CD14-positive monocyte (primary cell): ENCODE results near the gene TTLL11. TPM values are rescaled to one million over a fixed set of nuclear protein-coding genes. Genes with fewer than 3 reads are reported as not detected.

Experiments
- DNase-seq, 3 donors: peaks; one replicate each; pipeline ENCODE4 v3.0.0-alpha.2; 2011 to 2022
- H2AFZ ChIP-seq: 2 replicates; pipeline ENCODE4 v1.6.0; 2012; ENCODE audit warnings: mild to moderate bottlenecking, low read depth, low read length, inconsistent platforms; ENCODE audit not compliant: insufficient read depth, poor library complexity, severe bottlenecking
- H3K27ac ChIP-seq, 2 donors: 1 replicate in 1 of 2; 2 replicates in 1 of 2; pipeline ENCODE4 v1.5.1; 2012 to 2013; ENCODE audit warnings: low read length in 2 of 2, control low read depth in 1 of 2, inconsistent platforms in 1 of 2, low read depth in 1 of 2, mild to moderate bottlenecking in 1 of 2
- H3K27me3 ChIP-seq, 2 donors: one replicate each; pipeline versions ENCODE4 v1.6.0 to v1.6.1; 2011 to 2013; ENCODE audit warnings: low read length in 2 of 2; ENCODE audit not compliant: control insufficient read depth in 2 of 2, insufficient read depth in 2 of 2
- H3K36me3 ChIP-seq, 2 donors: replicated peaks in 1 of 2; 1 replicate in 1 of 2; 2 replicates in 1 of 2; pipeline versions ENCODE4 v1.5.1 to v1.6.1; 2012 to 2013; ENCODE audit warnings: low read length in 2 of 2, control low read depth in 1 of 2, inconsistent platforms in 1 of 2, mild to moderate bottlenecking in 1 of 2; ENCODE audit not compliant: insufficient read depth in 2 of 2, control insufficient read depth in 1 of 2
- H3K4me1 ChIP-seq, 2 donors: 1 replicate in 1 of 2; 2 replicates in 1 of 2; pipeline versions ENCODE4 v1.5.1 to v1.6.1; 2012 to 2013; ENCODE audit warnings: low read length in 2 of 2, control low read depth in 1 of 2, inconsistent platforms in 1 of 2, mild to moderate bottlenecking in 1 of 2, moderate library complexity in 1 of 2; ENCODE audit not compliant: insufficient read depth in 2 of 2, control insufficient read depth in 1 of 2
- H3K4me2 ChIP-seq: replicated peaks from 2 replicates; pipeline ENCODE3; 2012; ENCODE audit warnings: low read length, moderate library complexity, mild to moderate bottlenecking; ENCODE audit not compliant: poor library complexity, severe bottlenecking; ENCODE audit errors: extremely low read depth
- H3K4me3 ChIP-seq, 3 experiments: fragments of 200-600 bp in 1 of 3; sonication (generic) in 1 of 3; replicated peaks in 1 of 3; 1 replicate in 2 of 3; 2 replicates in 1 of 3; pipeline ENCODE4 v1.5.1; 2011 to 2013; ENCODE audit warnings: low read length in 3 of 3, mild to moderate bottlenecking in 3 of 3, control low read depth in 2 of 3, low read depth in 2 of 3, inconsistent platforms in 1 of 3, moderate library complexity in 1 of 3
- H3K79me2 ChIP-seq: 2 replicates; pipeline ENCODE4 v1.6.0; 2012; ENCODE audit warnings: mild to moderate bottlenecking, control low read depth, inconsistent platforms, low read length, moderate library complexity; ENCODE audit not compliant: insufficient read depth
- H3K9ac ChIP-seq: 2 replicates; pipeline ENCODE4 v1.6.0; 2017; ENCODE audit warnings: low read length, mild to moderate bottlenecking; ENCODE audit not compliant: insufficient read depth, poor library complexity, severe bottlenecking
- H3K9me3 ChIP-seq, 2 donors: replicated peaks in 1 of 2; 1 replicate in 1 of 2; 2 replicates in 1 of 2; pipeline versions ENCODE4 v1.5.1 to v1.6.1; 2012 to 2013; ENCODE audit warnings: low read length in 2 of 2, control low read depth in 1 of 2; ENCODE audit not compliant: control insufficient read depth in 1 of 2, insufficient read depth in 1 of 2
- H4K20me1 ChIP-seq: 2 replicates; pipeline ENCODE4 v1.6.0; 2012; ENCODE audit warnings: mild to moderate bottlenecking, low read length, control low read depth, moderate library complexity; ENCODE audit not compliant: insufficient read depth
- H3K27ac Mint-ChIP-seq, 7 donors: one replicate each; pipeline ENCODE4 v1.8.0; 2020; ENCODE audit warnings: mild to moderate bottlenecking in 7 of 7, mixed read lengths in 7 of 7, moderate library complexity in 6 of 7, inconsistent platforms in 2 of 7
- H3K27me3 Mint-ChIP-seq, 3 donors: one replicate each; pipeline ENCODE4 v1.8.0; 2021 to 2022; ENCODE audit warnings: low read depth in 3 of 3, mild to moderate bottlenecking in 3 of 3, mixed read lengths in 3 of 3, moderate library complexity in 3 of 3, inconsistent platforms in 1 of 3
- H3K36me3 Mint-ChIP-seq, 2 donors: one replicate each; pipeline ENCODE4 v1.8.0; 2020; ENCODE audit warnings: mixed read lengths in 2 of 2, inconsistent platforms in 1 of 2, mild to moderate bottlenecking in 1 of 2
- H3K4me1 Mint-ChIP-seq: one replicate; pipeline ENCODE4 v1.8.0; 2020; ENCODE audit warnings: mild to moderate bottlenecking, mixed read lengths
- H3K4me3 Mint-ChIP-seq, 2 donors: one replicate each; pipeline ENCODE4 v1.8.0; 2020; ENCODE audit warnings: mild to moderate bottlenecking in 2 of 2, mixed read lengths in 2 of 2, moderate library complexity in 1 of 2
- H3K9me3 Mint-ChIP-seq, 7 donors: one replicate each; pipeline ENCODE4 v1.8.0; 2020 to 2022; ENCODE audit warnings: mixed read lengths in 7 of 7, mild to moderate bottlenecking in 6 of 7, moderate library complexity in 6 of 7, inconsistent platforms in 2 of 7
- CTCF ChIP-seq: fragments of 200-600 bp; IDR thresholded peaks from one replicate; pipeline ENCODE4 v1.8.0; 2022; ENCODE audit warnings: antibody characterized with exemption, mild to moderate bottlenecking
- WGBS: methylation state at CpG from one replicate; pipeline ENCODE4 v1.1.5; 2013; ENCODE audit warnings: missing lambda C conversion rate; ENCODE audit not compliant: insufficient coverage; 5-methylcytosine and 5-hydroxymethylcytosine counted together
- intact Hi-C, 2 donors: fragments of 100-400 bp; cut with micrococcal nuclease; formaldehyde crosslinking; loops; one replicate each; pipeline versions ENCODE4 v1.15.0 to v1.15.1; 2023
- polyA plus RNA-seq, 3 donors: library from polyadenylated mRNA; depleted of rRNA in 1 of 3; unstranded in 2 of 3; stranded (reverse) in 1 of 3; fragments of 300-500 nt in 2 of 3; fragments of >200 nt in 1 of 3; fragmentation: Illumina TruSeq in 2 of 3; gene quantifications; 1 replicate in 2 of 3; 2 replicates in 1 of 3; pipeline ENCODE4 v1.2.3, GENCODE V29; 2012 to 2021

Gene TTLL11
- polyA plus RNA-seq, 3 donors, result 2.9 to 3.5 (median 3.1) TPM

- 100% methylated on average over 3 of the region's 9 CpGs for WGBS
- Histone ChIP-seq H4K20me1 (no peaks in the 10 kb centered on the region), H3K4me3 (no peak overlapping the region), H3K27me3 (no peaks in the 10 kb centered on the region), H3K9ac (no peak overlapping the region), H3K4me1 (no peaks in the 10 kb centered on the region), H3K9me3 (peaks cover 0 to 4% of the 10 kb centered on the region in 2 donors), H3K36me3 (no peaks in the 10 kb centered on the region), H3K27ac (no peak overlapping the region), H3K79me2 (no peaks in the 10 kb centered on the region), H2AFZ (no peak overlapping the region), H3K4me2 (no peak overlapping the region)
- H3K27ac Mint-ChIP-seq, result peak overlapping the region in 1 of 7 donors; percentile 70
- H3K36me3 Mint-ChIP-seq, result no peaks in the 10 kb centered on the region
- DNase-seq, result no peak
- intact Hi-C loops, result no loop called here
- H3K27me3 Mint-ChIP-seq, result peaks cover 1 to 3% (median 3%) of the 10 kb centered on the region in 3 donors
- no peaks in the 10 kb centered on the region for H3K4me1 Mint-ChIP-seq
- TF ChIP-seq CTCF, result no peak
- peaks cover 0 to 21% (median 7%) of the 10 kb centered on the region in 7 donors for H3K9me3 Mint-ChIP-seq
- H3K4me3 Mint-ChIP-seq, result no peak overlapping the region
Measured at GRCh38 chr9:121851641-121852091, 241.4 kb downstream of the TTLL11 start.

- no peak overlapping the region for H3K27ac Mint-ChIP-seq
- no peak overlapping the region for H3K4me3 Mint-ChIP-seq
- H3K36me3 Mint-ChIP-seq, result no peaks in the 10 kb centered on the region
Measured at GRCh38 chr9:121850366-121850765, 242.7 kb downstream of the TTLL11 start.

More at GRCh38 chr9:121850366-121850765, 242.7 kb downstream of the TTLL11 start:
- H3K4me3 ChIP-seq, result no peak overlapping the region
- H3K9me3 Mint-ChIP-seq, result peaks cover 0 to 21% (median 7%) of the 10 kb centered on the region in 7 donors
- peaks cover 0 to 4% of the 10 kb centered on the region in 2 donors for H3K9me3 ChIP-seq
- DNase-seq, result no peak
- H3K9ac ChIP-seq, result no peak overlapping the region
- no peak overlapping the region for H3K27ac ChIP-seq
- H2AFZ ChIP-seq, result no peak overlapping the region
- no peaks in the 10 kb centered on the region for H3K4me1 Mint-ChIP-seq
- no peaks in the 10 kb centered on the region for H3K4me1 ChIP-seq
- intact Hi-C loops, result no loop called here
- H3K36me3 ChIP-seq, result no peaks in the 10 kb centered on the region
- no peak for TF ChIP-seq CTCF
- H3K4me2 ChIP-seq, result no peak overlapping the region
- no peaks in the 10 kb centered on the region for H3K79me2 ChIP-seq
- H3K27me3 Mint-ChIP-seq, result peaks cover 0 to 3% (median 3%) of the 10 kb centered on the region in 3 donors
- no peaks in the 10 kb centered on the region for H3K27me3 ChIP-seq
- WGBS, result 93% methylated on average over 2 of the region's 2 CpGs
- no peaks in the 10 kb centered on the region for H4K20me1 ChIP-seq
